Lung (tissue), 12 donors: ENCODE measurements around the gene SORD. TPM values are rescaled to one million over a fixed set of nuclear protein-coding genes. Genes with fewer than 3 reads are reported as not detected.

ENCODE experiments used
- ATAC-seq: fragments of 200-7000 bp; cut with Tn5 transposase; one replicate; pipeline ENCODE4 v1.9.1; 2020; ENCODE audit warnings: moderate number of reproducible peaks; ENCODE audit not compliant: insufficient read depth, low FRiP score
- DNase-seq, 3 donors: peaks; one replicate each; pipeline ENCODE4 v3.0.0-alpha.2; 2013 to 2017
- H3K27ac ChIP-seq, 2 donors: one replicate each; pipeline ENCODE4 v1.5.1; 2013; ENCODE audit warnings: mild to moderate bottlenecking in 2 of 2, moderate library complexity in 2 of 2, control low read depth in 1 of 2, inconsistent platforms in 1 of 2, low read depth in 1 of 2, low read length in 1 of 2
- H3K27me3 ChIP-seq, 3 donors: one replicate each; pipeline ENCODE4 v1.5.1; 2013; ENCODE audit warnings: low read length in 2 of 3; ENCODE audit not compliant: control insufficient read depth in 3 of 3, insufficient read depth in 3 of 3
- H3K36me3 ChIP-seq, 4 donors: one replicate each; pipeline ENCODE4 v1.5.1; 2013; ENCODE audit warnings: low read length in 4 of 4, mild to moderate bottlenecking in 1 of 4, moderate library complexity in 1 of 4; ENCODE audit not compliant: control insufficient read depth in 4 of 4, insufficient read depth in 4 of 4
- H3K4me1 ChIP-seq, 5 donors: one replicate each; pipeline ENCODE4 v1.5.1; 2013; ENCODE audit warnings: low read length in 5 of 5, mild to moderate bottlenecking in 2 of 5, moderate library complexity in 1 of 5; ENCODE audit not compliant: control insufficient read depth in 5 of 5, insufficient read depth in 5 of 5
- H3K4me3 ChIP-seq: one replicate; pipeline ENCODE4 v1.5.1; 2013; ENCODE audit warnings: mild to moderate bottlenecking, control low read depth, moderate library complexity
- H3K9ac ChIP-seq, 2 donors: one replicate each; pipeline ENCODE4 v1.5.1; 2013; ENCODE audit warnings: low read length in 2 of 2, control low read depth in 1 of 2; ENCODE audit not compliant: insufficient read depth in 1 of 2
- H3K9me3 ChIP-seq, 4 donors: one replicate each; pipeline ENCODE4 v1.5.1; 2013; ENCODE audit warnings: low read length in 3 of 4, mild to moderate bottlenecking in 1 of 4, moderate library complexity in 1 of 4; ENCODE audit not compliant: control insufficient read depth in 4 of 4, insufficient read depth in 3 of 4
- CTCF ChIP-seq: IDR thresholded peaks from 2 replicates; pipeline ENCODE4 v1.5.1; 2012; ENCODE audit warnings: mild to moderate bottlenecking; ENCODE audit errors: control extremely low read depth, extremely low read depth
- WGBS, 2 donors: extraction: QIAGEN DNeasy Blood & Tissue Kit; methylation state at CpG; one replicate each; pipeline ENCODE4 v1.1.7; 2013; 5-methylcytosine and 5-hydroxymethylcytosine counted together
- polyA plus RNA-seq, 2 donors: library from polyadenylated mRNA; stranded (reverse); fragments of 200-250 nt; gene quantifications; one replicate each; pipeline ENCODE4 v1.2.1, GENCODE V29; 2013
- total RNA-seq, 2 donors: library from RNA; depleted of rRNA in 1 of 2; stranded (reverse); fragments of >200 nt in 1 of 2; gene quantifications; one replicate each; pipeline ENCODE4 v1.2.1, GENCODE V29; 2014 to 2021
- donor health status: control.
- donor health status: control.
- donor health status: Bipolar disorder and iron deficiency.
- donor health status: healthy.
- donor health status: DM: yes; HTN: yes; CAD: no.

Gene SORD
- total and polyA plus RNA-seq, 4 donors = 3.5 to 18.2 (median 16.4) TPM

- H3K36me3 ChIP-seq = peaks cover 0 to 3% (median 0%) of the 10 kb centered on the region in 4 donors
- no peak for TF ChIP-seq CTCF
- peaks cover 3 to 33% (median 31%) of the 10 kb centered on the region in 3 donors for H3K27me3 ChIP-seq
- H3K4me1 ChIP-seq = peaks cover 0 to 11% (median 0%) of the 10 kb centered on the region in 5 donors
- H3K9me3 ChIP-seq = peaks cover 0 to 10% (median 0%) of the 10 kb centered on the region in 4 donors
- WGBS, 2 donors = 94% methylated on average over 10 of the region's 10 CpGs
- no peak for DNase-seq
- ATAC-seq = no peak
- no peak overlapping the region for H3K4me3 ChIP-seq
- no peak overlapping the region for H3K27ac ChIP-seq
- H3K9ac ChIP-seq = no peak overlapping the region
Measured at GRCh38 chr15:45120081-45120972, 97.3 kb downstream of the SORD start.

GRCh38 chr15:45121020-45121419 is 98.0 kb downstream of the SORD start:
- no peak for DNase-seq
- no peak overlapping the region for H3K27ac ChIP-seq

GRCh38 chr15:45121706-45122417 is 98.9 kb downstream of the SORD start:
- Histone ChIP-seq H3K36me3 (peaks cover 0 to 3% (median 0%) of the 10 kb centered on the region in 4 donors), H3K4me3 (no peak overlapping the region), H3K9me3 (peaks cover 0 to 7% (median 0%) of the 10 kb centered on the region in 4 donors), H3K4me1 (peaks cover 0 to 7% (median 0%) of the 10 kb centered on the region in 5 donors), H3K27ac (no peak overlapping the region), H3K27me3 (peaks cover 0 to 30% (median 28%) of the 10 kb centered on the region in 3 donors), H3K9ac (no peak overlapping the region)
- no peak for ATAC-seq
- no peak for TF ChIP-seq CTCF
- 52 to 58% methylated on average over 9 of the region's 9 CpGs for WGBS, 2 donors
- no peak for DNase-seq

More at GRCh38 chr15:45121020-45121419, 98.0 kb downstream of the SORD start:
- Histone ChIP-seq H3K4me1 (peaks cover 0 to 11% (median 0%) of the 10 kb centered on the region in 5 donors), H3K4me3 (no peak overlapping the region), H3K9me3 (peaks cover 0 to 10% (median 0%) of the 10 kb centered on the region in 4 donors), H3K36me3 (peaks cover 0 to 3% (median 0%) of the 10 kb centered on the region in 4 donors), H3K27me3 (peaks cover 3 to 32% (median 31%) of the 10 kb centered on the region in 3 donors), H3K9ac (no peak overlapping the region)
- 91 to 95% methylated on average over 3 of the region's 3 CpGs for WGBS, 2 donors
- no peak for ATAC-seq
- no peak for TF ChIP-seq CTCF
